HEK293T (cell line): Measurements from ENCODE around the gene GULP1.

Source experiments
- ARNT ChIP-seq: fragments of 450-650 bp; IDR thresholded peaks from 2 replicates; pipeline ENCODE4 v1.6.1; 2017; ENCODE audit warnings: mild to moderate bottlenecking
- CTBP1 ChIP-seq: fragments of 450-650 bp; IDR thresholded peaks from 2 replicates; pipeline ENCODE4 v1.6.1; 2016; ENCODE audit warnings: borderline replicate concordance
- ELF4 ChIP-seq: fragments of 450-650 bp; IDR thresholded peaks from 2 replicates; pipeline ENCODE4 v1.6.1; 2017; ENCODE audit warnings: antibody characterized with exemption
- FOXK2 ChIP-seq: fragments of 450-650 bp; IDR thresholded peaks from 2 replicates; pipeline ENCODE4 v1.6.1; 2016; ENCODE audit warnings: mild to moderate bottlenecking
- FOXM1 ChIP-seq: fragments of 450-650 bp; IDR thresholded peaks from 2 replicates; pipeline ENCODE4 v1.6.1; 2017; ENCODE audit warnings: mild to moderate bottlenecking, borderline replicate concordance
- HDGF ChIP-seq: fragments of 450-650 bp; IDR thresholded peaks from 2 replicates; pipeline ENCODE4 v1.6.1; 2017; ENCODE audit warnings: antibody characterized with exemption, borderline replicate concordance
- L3MBTL2 ChIP-seq: fragments of 450-650 bp; conservative IDR thresholded peaks from 2 replicates; pipeline ENCODE4 v1.6.1; 2016; ENCODE audit warnings: mild to moderate bottlenecking
- LEF1 ChIP-seq: fragments of 450-650 bp; IDR thresholded peaks from 2 replicates; pipeline ENCODE4 v1.6.1; 2017; ENCODE audit warnings: mild to moderate bottlenecking, borderline replicate concordance
- NFRKB ChIP-seq: fragments of 450-650 bp; IDR thresholded peaks from 2 replicates; pipeline ENCODE4 v1.6.1; 2016; ENCODE audit warnings: mild to moderate bottlenecking, moderate library complexity
- PKNOX1 ChIP-seq: fragments of 450-650 bp; IDR thresholded peaks from 2 replicates; pipeline ENCODE4 v1.6.1; 2016
- SP1 ChIP-seq: fragments of 450-650 bp; IDR thresholded peaks from 2 replicates; pipeline ENCODE4 v1.6.1; 2017
- SUZ12 ChIP-seq: fragments of 450-650 bp; IDR thresholded peaks from 2 replicates; pipeline ENCODE4 v1.6.1; 2016; ENCODE audit warnings: mild to moderate bottlenecking
- TARDBP ChIP-seq: fragments of 450-650 bp; IDR thresholded peaks from 2 replicates; pipeline ENCODE4 v1.6.1; 2016
- ZNF384 ChIP-seq: fragments of 450-650 bp; IDR thresholded peaks from 2 replicates; pipeline ENCODE4 v1.6.1; 2016

- TF ChIP-seq ELF4, result no peak
- no peak for TF ChIP-seq PKNOX1
- TF ChIP-seq SUZ12, result no peak
- no peak for TF ChIP-seq FOXM1
- no peak for TF ChIP-seq L3MBTL2
- no peak for TF ChIP-seq ZNF384
- no peak for TF ChIP-seq TARDBP
- TF ChIP-seq NFRKB, result no peak
- TF ChIP-seq ARNT, result no peak
- no peak for TF ChIP-seq SP1
- no peak for TF ChIP-seq HDGF
- no peak for TF ChIP-seq CTBP1
- no peak for TF ChIP-seq FOXK2
- no peak for TF ChIP-seq LEF1
Measured at GRCh38 chr2:188279093-188279445, 12.6 kb upstream of the GULP1 start.
